GM12878 (cell line): ENCODE data around the gene KIF22. TPM values are rescaled to one million over a fixed set of nuclear protein-coding genes. Genes with fewer than 3 reads are reported as not detected.
"Not testable (repeated sequence)": the region's sequence is repeated elsewhere in the genome, so short reads cannot be mapped to it uniquely, and the experiment has no call there.

ENCODE experiments used
- ATAC-seq: fragments of 200-7000 bp; cut with Tn5 transposase; 3 replicates; pipeline ENCODE4 v1.9.1; 2020; ENCODE audit warnings: mild to moderate bottlenecking, moderate library complexity
- BruUV-seq: library from RNA; stranded (reverse); fragments of 400-500 nt; replicated peaks from 2 replicates; lab custom pipeline; 2021; lab: Mats Ljungman, UMichigan
- CTCF ChIA-PET: fragments of 300-600 bp; sonication (Branson Sonifier 250); formaldehyde crosslinking; extraction: SDS; loops from one replicate; lab custom pipeline; 2021; ENCODE audit warnings: inconsistent platforms; lab: Yijun Ruan, JAX
- POLR2A ChIA-PET: fragments of 350-600 bp; formaldehyde crosslinking; extraction: SDS; loops from one replicate; lab custom pipeline; 2021; ENCODE audit warnings: inconsistent platforms; lab: Charles Lee
- RAD21 ChIA-PET: fragments of 300-600 bp; sonication (Branson Sonifier 250); formaldehyde crosslinking; loops from one replicate; lab custom pipeline; 2023; ENCODE audit warnings: antibody characterized with exemption; ENCODE audit not compliant: unreplicated experiment; lab: Charles Lee
- SMC1A ChIA-PET: fragments of 300-600 bp; sonication (Branson Sonifier 250); formaldehyde crosslinking; loops from one replicate; lab custom pipeline; 2023; ENCODE audit not compliant: unreplicated experiment, uncharacterized antibody; lab: Charles Lee
- DNase-seq: peaks from one replicate; pipeline ENCODE4 v3.0.0-alpha.2; 2011; ENCODE audit warnings: low read depth, low spot score
- FAIRE-seq: peaks from 3 replicates; lab custom pipeline; 2011; peaks lifted over from hg19 to GRCh38; lab: Jason Lieb, UNC
- H2AFZ ChIP-seq: 2 replicates; pipeline ENCODE4 v1.6.0; 2011; ENCODE audit warnings: low read depth, low read length, control low read depth; ENCODE audit not compliant: control insufficient read depth
- H3K27ac ChIP-seq: 2 replicates; pipeline ENCODE4 v1.5.1; 2011; ENCODE audit warnings: control low read depth; ENCODE audit not compliant: control insufficient read depth, insufficient read depth
- H3K27me3 ChIP-seq, 2 experiments: replicated peaks in 1 of 2; 2 replicates each; pipeline versions ENCODE4 v1.6.0 to v1.6.1; 2011; ENCODE audit warnings: low read length in 1 of 2; ENCODE audit not compliant: control insufficient read depth in 2 of 2, insufficient read depth in 2 of 2
- H3K36me3 ChIP-seq, 2 experiments: 2 replicates each; pipeline ENCODE4 v1.5.1; 2011; ENCODE audit warnings: low read length in 1 of 2; ENCODE audit not compliant: control insufficient read depth in 2 of 2, insufficient read depth in 2 of 2
- H3K4me1 ChIP-seq: 2 replicates; pipeline ENCODE4 v1.6.1; 2011; ENCODE audit warnings: mild to moderate bottlenecking, low read length, moderate library complexity, mixed read lengths; ENCODE audit not compliant: control insufficient read depth, insufficient read depth
- H3K4me2 ChIP-seq: 2 replicates; pipeline ENCODE4 v1.6.0; 2011; ENCODE audit warnings: control low read depth; ENCODE audit not compliant: control insufficient read depth, insufficient read depth
- H3K4me3 ChIP-seq: fragments of 200-600 bp; sonication (generic); 2 replicates; pipeline ENCODE4 v1.5.1; 2016
- H3K79me2 ChIP-seq: 2 replicates; pipeline ENCODE4 v1.6.0; 2011; ENCODE audit warnings: low read length; ENCODE audit not compliant: control insufficient read depth, insufficient read depth
- H3K9ac ChIP-seq: 2 replicates; pipeline ENCODE4 v1.8.0; 2011; ENCODE audit warnings: low read length, control low read depth, mixed read lengths; ENCODE audit not compliant: control insufficient read depth, insufficient read depth
- H3K9me3 ChIP-seq: replicated peaks from 3 replicates; pipeline ENCODE4 v1.5.1; 2011; ENCODE audit warnings: mild to moderate bottlenecking, low read length; ENCODE audit not compliant: control insufficient read depth, insufficient read depth
- H4K20me1 ChIP-seq: 2 replicates; pipeline ENCODE4 v1.6.0; 2011; ENCODE audit not compliant: control insufficient read depth, insufficient read depth
- CBX3 ChIP-seq: fragments of 200-600 bp; sonication (generic); IDR thresholded peaks from 2 replicates; pipeline ENCODE4 v1.6.1; 2016; ENCODE audit warnings: low read depth, borderline replicate concordance
- CBX5 ChIP-seq: sonication (generic); IDR thresholded peaks from 2 replicates; pipeline ENCODE4 v1.6.1; 2016; ENCODE audit warnings: low read depth, moderate library complexity, mild to moderate bottlenecking, inconsistent platforms
- CHD4 ChIP-seq: fragments of 200-600 bp; sonication (generic); IDR thresholded peaks from 2 replicates; pipeline ENCODE4 v1.6.1; 2016; ENCODE audit warnings: mild to moderate bottlenecking
- EED ChIP-seq: sonication (generic); IDR thresholded peaks from 2 replicates; pipeline ENCODE4 v1.6.1; 2016; ENCODE audit warnings: antibody characterized with exemption, low read depth
- EP300 ChIP-seq, 2 experiments: fragments of 150-350 bp in 1 of 2; IDR thresholded peaks; 2 replicates each; pipeline ENCODE4 v1.6.1; 2011 to 2012; ENCODE audit warnings: low read depth in 2 of 2, low read length in 2 of 2, borderline replicate concordance in 1 of 2, improper control_type of control experiment in 1 of 2, inconsistent platforms in 1 of 2; ENCODE audit not compliant: control insufficient read depth in 1 of 2
- HCFC1 ChIP-seq: fragments of 150-350 bp; IDR thresholded peaks from 2 replicates; pipeline ENCODE4 v1.6.1; 2014; ENCODE audit warnings: low read length
- IKZF2 ChIP-seq, 2 experiments: fragments of 450-650 bp; IDR thresholded peaks; 2 replicates each; pipeline ENCODE4 v1.6.1; 2017; ENCODE audit warnings: mild to moderate bottlenecking in 2 of 2, moderate library complexity in 2 of 2
- KAT2A ChIP-seq: conservative IDR thresholded peaks from 2 replicates; pipeline ENCODE4 v1.6.1; 2011; ENCODE audit warnings: low read depth, low read length; ENCODE audit not compliant: control insufficient read depth
- LARP7 ChIP-seq: fragments of 450-650 bp; IDR thresholded peaks from 2 replicates; pipeline ENCODE4 v1.6.1; 2017; ENCODE audit warnings: mild to moderate bottlenecking
- MEF2A ChIP-seq: IDR thresholded peaks from 2 replicates; pipeline ENCODE4 v1.6.1; 2011; ENCODE audit warnings: low read depth, mild to moderate bottlenecking, low read length, moderate library complexity; ENCODE audit not compliant: insufficient read depth
- NFXL1 ChIP-seq: fragments of 450-650 bp; IDR thresholded peaks from 2 replicates; pipeline ENCODE4 v1.6.1; 2017; ENCODE audit warnings: antibody characterized with exemption, mild to moderate bottlenecking, borderline replicate concordance
- PAX8 ChIP-seq: fragments of 450-650 bp; IDR thresholded peaks from 2 replicates; pipeline ENCODE4 v1.6.1; 2017; ENCODE audit warnings: mild to moderate bottlenecking, moderate library complexity
- RAD21 ChIP-seq: IDR thresholded peaks from 2 replicates; pipeline ENCODE4 v1.6.1; 2011; ENCODE audit warnings: mild to moderate bottlenecking, low read depth, low read length, moderate library complexity; ENCODE audit not compliant: insufficient read depth
- RUNX3 ChIP-seq: IDR thresholded peaks from 2 replicates; pipeline ENCODE4 v1.6.1; 2012; ENCODE audit warnings: low read length, inconsistent platforms
- SIN3A ChIP-seq: IDR thresholded peaks from 2 replicates; pipeline ENCODE4 v1.6.1; 2012; ENCODE audit warnings: low read depth, low read length, improper control_type of control experiment
- SIX5 ChIP-seq: IDR thresholded peaks from 2 replicates; pipeline ENCODE4 v1.6.1; 2011; ENCODE audit warnings: mild to moderate bottlenecking, low read depth, low read length, moderate library complexity; ENCODE audit not compliant: severe bottlenecking
- SMC3 ChIP-seq: IDR thresholded peaks from 2 replicates; pipeline ENCODE4 v1.6.1; 2011; ENCODE audit warnings: low read length, improper control_type of control experiment, borderline replicate concordance
- STAT3 ChIP-seq: IDR thresholded peaks from 2 replicates; pipeline ENCODE4 v1.6.1; 2011; ENCODE audit warnings: low read depth, low read length, improper control_type of control experiment
- YBX1 ChIP-seq: fragments of 450-650 bp; IDR thresholded peaks from 2 replicates; pipeline ENCODE4 v1.6.1; 2016; ENCODE audit warnings: antibody characterized with exemption
- WGBS: methylation state at CpG from one replicate; pipeline ENCODE4 v1.1.6; 2016; ENCODE audit warnings: low lambda C conversion rate; ENCODE audit not compliant: insufficient replicate concordance, insufficient coverage; ENCODE audit errors: missing lambda C conversion rate; 5-methylcytosine and 5-hydroxymethylcytosine counted together
- in situ Hi-C: fragments of 300-500 bp; cut with MboI; formaldehyde crosslinking; loops from 9 replicates; pipeline ENCODE4 v1.14.3; 2018; ENCODE audit warnings: mixed read lengths
- intact Hi-C: fragments of 100-400 bp; cut with micrococcal nuclease; formaldehyde crosslinking; loops from one replicate; pipeline ENCODE4 v1.14.2; 2022; ENCODE audit not compliant: unreplicated experiment
- polyA plus RNA-seq, 11 experiments: library from polyadenylated mRNA; depleted of rRNA in 4 of 11; unstranded in 6 of 11; stranded (reverse) in 5 of 11; fragments of >200 nt; fragmentation: Nextera tagmentation in 4 of 11; fragmentation: Illumina TruSeq in 1 of 11; extraction: Ambion mirVana in 4 of 11; extraction: Trizol in 1 of 11; gene quantifications; 1 replicate in 1 of 11; 2 replicates in 10 of 11; pipeline versions ENCODE4 v1.2.1 to v1.2.3, GENCODE V29; 2011 to 2016; ENCODE audit warnings: inconsistent platforms in 2 of 11, missing spikeins in 2 of 11, low read depth in 1 of 11
- total RNA-seq, 4 experiments: library from RNA; depleted of rRNA in 3 of 4; stranded (reverse); fragments of >200 nt in 3 of 4; fragmentation: Illumina TruSeq in 1 of 4; extraction: Trizol in 1 of 4; gene quantifications; 2 replicates each; pipeline versions ENCODE4 v1.2.1 to v1.2.3, GENCODE V29; 2013 to 2021
- TF ChIP-seq, protein P1 (sequence below): fragments of 450-650 bp; IDR thresholded peaks from 2 replicates; pipeline ENCODE4 v1.6.1; 2016; ENCODE audit warnings: mild to moderate bottlenecking

The KIF22 gene
- total and polyA plus RNA-seq, 10 of the 15 experiments (the other 5 are each of a cell fraction or from before 2014, with no cell fraction given), result 7.6 to 158 (median 132) TPM

DNA sequence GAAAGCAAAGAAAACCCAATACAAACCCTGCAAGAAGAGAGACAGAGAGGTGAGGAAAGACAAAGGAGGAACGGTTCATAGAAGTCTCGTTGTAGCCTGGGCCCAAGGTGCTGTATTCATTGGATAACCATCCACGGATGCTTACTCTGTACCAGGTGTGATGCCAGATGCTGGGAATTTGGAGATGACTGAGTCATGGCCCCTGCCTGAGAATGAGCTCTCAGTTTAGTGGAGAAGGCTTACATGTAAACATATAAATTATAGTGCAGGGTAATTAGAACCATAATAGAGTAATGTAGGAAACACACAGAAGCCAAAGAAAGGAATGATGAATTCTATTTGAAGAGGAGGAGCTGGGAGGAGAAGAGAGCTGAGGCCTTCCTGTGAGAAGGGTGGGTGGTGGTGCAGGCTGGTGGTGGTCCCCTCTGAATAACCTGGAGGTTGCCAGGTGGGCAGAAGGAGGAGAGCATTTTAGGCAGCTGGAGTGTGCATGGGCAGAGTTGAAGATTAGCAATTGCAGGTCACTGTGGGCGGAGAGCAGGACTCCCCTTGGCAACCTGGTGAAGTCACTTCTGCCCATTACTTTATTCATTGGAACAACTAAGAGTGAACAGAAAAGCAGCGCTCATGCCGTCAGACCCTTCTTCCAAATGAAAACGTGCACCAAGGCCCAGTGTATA, 20.2 kb upstream of the KIF22 start:
- Histone ChIP-seq H3K9ac (no peak overlapping the region), H3K27me3 (no peaks in the 10 kb centered on the region), H3K9me3 (no peaks in the 10 kb centered on the region), H3K4me3 (no peak overlapping the region), H3K4me2 (no peak overlapping the region), H3K4me1 (no peaks in the 10 kb centered on the region), H2AFZ (no peak overlapping the region), H4K20me1 (no peaks in the 10 kb centered on the region), H3K79me2 (no peaks in the 10 kb centered on the region), H3K27ac (no peak overlapping the region), H3K36me3 (no peaks in the 10 kb centered on the region)
- no peak for DNase-seq
- no peak for ATAC-seq
- SMC1A ChIA-PET, result interaction anchor here (0.7 kb wide), 1 partner anchor 17 kb away, joined by 3 read pairs; no protein-coding TSS in a partner anchor
- BruUV-seq, result no TSS peak
- RAD21 ChIA-PET, result no interaction called here
- in situ Hi-C loops (no loop called here), intact Hi-C loops (no loop called here)
- TF ChIP-seq EED (no peak), CHD4 (no peak), RAD21 (no peak), PAX8 (no peak), SIX5 (no peak), SIN3A (no peak), RUNX3 (no peak), MEF2A (no peak), HCFC1 (no peak), STAT3 (no peak), IKZF2 (IDR thresholded peaks at IDR 0.05) (no peak), LARP7 (no peak), EP300 (IDR thresholded peaks at IDR 0.05; ENCODE audit: borderline replicate concordance in 1 of 2, control insufficient read depth in 1 of 2, low read depth in 2 of 2, low read length in 2 of 2) (no peak), CBX3 (no peak), YBX1 (no peak), KAT2A (no peak), CBX5 (no peak), SMC3 (no peak), NFXL1 (no peak)
- TF ChIP-seq, protein P1, sequence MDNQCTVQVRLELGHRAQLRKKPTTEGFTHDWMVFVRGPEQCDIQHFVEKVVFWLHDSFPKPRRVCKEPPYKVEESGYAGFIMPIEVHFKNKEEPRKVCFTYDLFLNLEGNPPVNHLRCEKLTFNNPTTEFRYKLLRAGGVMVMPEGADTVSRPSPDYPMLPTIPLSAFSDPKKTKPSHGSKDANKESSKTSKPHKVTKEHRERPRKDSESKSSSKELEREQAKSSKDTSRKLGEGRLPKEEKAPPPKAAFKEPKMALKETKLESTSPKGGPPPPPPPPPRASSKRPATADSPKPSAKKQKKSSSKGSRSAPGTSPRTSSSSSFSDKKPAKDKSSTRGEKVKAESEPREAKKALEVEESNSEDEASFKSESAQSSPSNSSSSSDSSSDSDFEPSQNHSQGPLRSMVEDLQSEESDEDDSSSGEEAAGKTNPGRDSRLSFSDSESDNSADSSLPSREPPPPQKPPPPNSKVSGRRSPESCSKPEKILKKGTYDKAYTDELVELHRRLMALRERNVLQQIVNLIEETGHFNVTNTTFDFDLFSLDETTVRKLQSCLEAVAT, result no peak
- 75% methylated on average over 7 of the region's 7 CpGs for WGBS
- CTCF ChIA-PET, result interaction anchor here (1.1 to 1.7 kb wide), 2 partner anchors 14 to 16 kb away, joined by 7 to 8 read pairs; no protein-coding TSS in a partner anchor
- POLR2A ChIA-PET, result interaction anchor here (0.6 to 1.0 kb wide), 2 partner anchors 16 to 245 kb away, joined by 3 to 4 read pairs; no protein-coding TSS in a partner anchor
- no peak for FAIRE-seq

GRCh38 chr16:29772330-29772729, 18.2 kb upstream of the KIF22 start:
- CTCF ChIA-PET, result interaction anchor here (0.6 to 1.5 kb wide), 4 partner anchors 13 to 49 kb away, joined by 3 to 5 read pairs (median 3); no protein-coding TSS in a partner anchor
- BruUV-seq, result not testable (repeated sequence)

More at GRCh38 chr16:29772330-29772729, 18.2 kb upstream of the KIF22 start:
- ATAC-seq, H3K9me3 ChIP-seq, FAIRE-seq, H2AFZ ChIP-seq, SMC1A ChIA-PET, H3K27ac ChIP-seq, in situ Hi-C loops, H3K79me2 ChIP-seq, H3K4me1 ChIP-seq, H4K20me1 ChIP-seq, H3K9ac ChIP-seq, H3K4me2 ChIP-seq, H3K36me3 ChIP-seq, H3K4me3 ChIP-seq, DNase-seq, intact Hi-C loops, H3K27me3 ChIP-seq: not testable (repeated sequence)
- POLR2A ChIA-PET, result interaction anchor here (0.6 to 1.8 kb wide), 3 partner anchors 77 to 1100 kb away, joined by 3 to 4 read pairs (median 3); no protein-coding TSS in a partner anchor
- RAD21 ChIA-PET, result interaction anchor here (0.6 to 1.6 kb wide), 2 partner anchors 18 to 47 kb away, joined by 3 to 4 read pairs; no protein-coding TSS in a partner anchor
- WGBS, result 74% methylated on average over 7 of the region's 7 CpGs
